Cardiac fibroblast (primary cell): ENCODE data around the gene RUNDC3A.
A peak's percentile ranks its signal among the peaks of the same experiment; 100 is the strongest.
"Not testable (repeated sequence)": the region's sequence is repeated elsewhere in the genome, so short reads cannot be mapped to it uniquely, and the experiment has no call there.

ENCODE experiments used
- DNase-seq, 2 donors: peaks; one replicate each; pipeline versions ENCODE4 v3.0.0 to v3.0.0-alpha.2; 2010; ENCODE audit warnings: low read depth in 2 of 2
- H3K4me3 ChIP-seq, 2 donors: replicated peaks in 1 of 2; 1 replicate in 1 of 2; 2 replicates in 1 of 2; pipeline ENCODE4 v1.5.1; 2011; ENCODE audit warnings: low read depth in 2 of 2, low read length in 2 of 2, mild to moderate bottlenecking in 2 of 2, moderate library complexity in 1 of 2
- TF ChIP-seq, protein P1 (sequence below): IDR thresholded peaks from one replicate; pipeline ENCODE4 v1.5.1; 2011; ENCODE audit warnings: low read depth, mild to moderate bottlenecking, low read length, inconsistent platforms

RUNDC3A gene

DNA sequence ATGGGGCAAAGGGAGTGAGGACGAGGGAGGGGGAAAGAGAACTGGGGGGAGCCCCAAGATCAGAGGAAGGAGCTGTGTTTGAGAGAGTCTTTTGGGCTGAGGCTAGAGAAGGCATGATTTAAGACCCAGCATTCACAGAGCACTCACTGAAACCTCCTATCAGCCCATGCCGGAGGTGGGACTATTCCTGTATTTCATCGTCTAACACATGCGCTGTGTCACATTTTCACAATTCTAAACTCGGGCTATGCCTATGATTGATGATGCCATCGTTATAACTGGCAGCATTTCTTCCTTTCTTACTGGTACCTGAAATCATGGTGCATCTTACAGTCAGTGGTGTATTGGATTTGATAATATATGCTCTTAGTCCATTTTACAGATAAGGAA is 51.7 kb downstream of the RUNDC3A start:
- H3K4me3 ChIP-seq: no peak overlapping the region
- TF ChIP-seq, protein P1, sequence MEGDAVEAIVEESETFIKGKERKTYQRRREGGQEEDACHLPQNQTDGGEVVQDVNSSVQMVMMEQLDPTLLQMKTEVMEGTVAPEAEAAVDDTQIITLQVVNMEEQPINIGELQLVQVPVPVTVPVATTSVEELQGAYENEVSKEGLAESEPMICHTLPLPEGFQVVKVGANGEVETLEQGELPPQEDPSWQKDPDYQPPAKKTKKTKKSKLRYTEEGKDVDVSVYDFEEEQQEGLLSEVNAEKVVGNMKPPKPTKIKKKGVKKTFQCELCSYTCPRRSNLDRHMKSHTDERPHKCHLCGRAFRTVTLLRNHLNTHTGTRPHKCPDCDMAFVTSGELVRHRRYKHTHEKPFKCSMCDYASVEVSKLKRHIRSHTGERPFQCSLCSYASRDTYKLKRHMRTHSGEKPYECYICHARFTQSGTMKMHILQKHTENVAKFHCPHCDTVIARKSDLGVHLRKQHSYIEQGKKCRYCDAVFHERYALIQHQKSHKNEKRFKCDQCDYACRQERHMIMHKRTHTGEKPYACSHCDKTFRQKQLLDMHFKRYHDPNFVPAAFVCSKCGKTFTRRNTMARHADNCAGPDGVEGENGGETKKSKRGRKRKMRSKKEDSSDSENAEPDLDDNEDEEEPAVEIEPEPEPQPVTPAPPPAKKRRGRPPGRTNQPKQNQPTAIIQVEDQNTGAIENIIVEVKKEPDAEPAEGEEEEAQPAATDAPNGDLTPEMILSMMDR: no peak
- no peak for DNase-seq

DNA sequence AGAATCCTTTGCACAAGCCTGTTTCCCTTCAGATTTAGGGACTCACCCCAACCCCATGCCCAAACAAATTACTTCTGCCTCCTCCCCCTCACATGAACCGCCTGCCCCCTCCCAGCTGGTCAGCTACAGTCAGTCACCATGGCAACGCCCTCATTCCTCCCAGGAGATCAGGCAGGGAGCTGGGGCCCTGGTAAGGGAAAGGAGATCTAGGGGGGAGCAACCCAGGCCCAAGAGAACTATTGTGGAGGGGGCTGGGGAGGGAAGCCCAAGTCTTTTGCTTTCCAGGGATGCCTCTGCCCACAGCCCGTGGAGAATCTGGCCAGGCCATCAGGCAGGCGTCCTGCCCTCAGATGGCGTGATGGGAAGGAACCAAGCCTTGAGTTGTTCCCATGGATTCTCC is 52.4 kb downstream of the RUNDC3A start:
- TF ChIP-seq, protein P1: no peak
- peak; percentile 51 to 71 for DNase-seq
- no peak overlapping the region for H3K4me3 ChIP-seq

DNA sequence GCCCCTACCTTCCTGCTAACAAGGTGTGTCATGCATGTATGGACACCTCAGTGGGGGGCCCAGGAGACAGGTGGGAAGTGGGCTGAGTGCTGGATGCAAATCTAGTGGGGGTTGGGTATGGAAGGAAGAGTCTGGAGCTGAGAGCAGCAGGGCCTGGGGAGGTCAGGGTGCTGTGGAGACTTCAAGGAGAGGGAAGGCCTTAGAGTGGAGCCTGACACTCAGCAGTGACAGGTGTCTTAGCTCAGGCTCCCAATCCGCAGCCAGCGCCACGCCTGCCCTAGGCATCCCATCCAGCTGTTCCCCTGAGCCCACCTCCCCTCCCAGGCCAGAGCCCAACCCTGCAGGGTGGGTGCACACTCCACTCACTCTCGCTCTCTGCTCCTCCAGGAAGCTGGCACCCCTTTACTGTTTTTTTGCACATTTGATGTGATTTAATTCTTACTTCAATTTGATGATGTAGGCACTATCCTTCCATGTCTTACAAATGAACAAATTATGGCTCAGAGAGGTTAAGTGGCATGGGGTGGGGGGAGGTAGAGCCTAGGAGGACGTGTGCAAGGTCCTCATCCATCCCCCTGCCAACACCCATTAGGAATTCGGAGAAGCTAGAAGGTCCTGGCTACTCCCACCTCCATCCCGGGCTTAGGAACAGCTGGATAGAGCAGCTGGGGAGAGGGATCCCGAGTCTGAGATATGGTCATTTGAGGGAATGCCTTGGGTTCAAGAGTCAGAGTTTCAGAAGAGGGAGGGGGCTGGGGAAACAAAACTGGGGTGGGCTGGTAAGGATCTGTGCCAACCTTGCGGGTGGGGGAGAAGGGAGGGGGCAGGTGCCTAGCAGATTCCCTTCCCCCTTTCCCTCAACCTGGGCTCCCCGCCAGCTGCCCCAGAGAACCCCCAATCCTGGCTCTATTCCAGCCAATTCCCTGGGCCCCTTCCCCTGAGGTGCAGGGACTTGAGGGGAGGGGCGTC is 53.2 kb downstream of the RUNDC3A start:
- DNase-seq: no peak
- no peak overlapping the region for H3K4me3 ChIP-seq
- TF ChIP-seq, protein P1: no peak

DNA sequence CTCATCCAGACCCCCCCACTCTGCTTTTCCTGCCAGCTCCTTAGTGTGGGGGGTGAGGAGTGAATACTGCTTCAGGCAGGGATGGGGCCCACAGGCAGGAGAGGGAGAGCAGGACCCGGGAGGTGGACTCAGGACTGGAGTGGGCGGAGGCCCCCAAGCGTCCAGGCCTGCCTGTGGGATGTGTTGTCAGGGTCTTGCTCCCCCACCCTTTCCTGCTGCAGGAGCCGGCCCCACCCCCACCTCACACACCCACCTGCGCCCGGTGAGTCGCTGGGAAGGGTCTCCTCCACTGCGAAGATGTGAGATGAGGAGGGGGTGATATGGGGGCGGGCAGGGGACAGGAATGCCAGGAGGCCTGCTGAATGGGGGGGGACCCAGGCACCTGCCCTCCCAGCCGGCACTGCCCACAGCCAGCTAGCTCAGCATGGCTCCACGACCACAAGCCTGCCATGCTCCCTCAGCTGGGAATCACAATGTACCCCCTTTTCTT is 54.1 kb downstream of the RUNDC3A start:
- no peak for DNase-seq
- H3K4me3 ChIP-seq: peak overlapping the region; percentile 68 to 76
- TF ChIP-seq, protein P1: no peak

DNA sequence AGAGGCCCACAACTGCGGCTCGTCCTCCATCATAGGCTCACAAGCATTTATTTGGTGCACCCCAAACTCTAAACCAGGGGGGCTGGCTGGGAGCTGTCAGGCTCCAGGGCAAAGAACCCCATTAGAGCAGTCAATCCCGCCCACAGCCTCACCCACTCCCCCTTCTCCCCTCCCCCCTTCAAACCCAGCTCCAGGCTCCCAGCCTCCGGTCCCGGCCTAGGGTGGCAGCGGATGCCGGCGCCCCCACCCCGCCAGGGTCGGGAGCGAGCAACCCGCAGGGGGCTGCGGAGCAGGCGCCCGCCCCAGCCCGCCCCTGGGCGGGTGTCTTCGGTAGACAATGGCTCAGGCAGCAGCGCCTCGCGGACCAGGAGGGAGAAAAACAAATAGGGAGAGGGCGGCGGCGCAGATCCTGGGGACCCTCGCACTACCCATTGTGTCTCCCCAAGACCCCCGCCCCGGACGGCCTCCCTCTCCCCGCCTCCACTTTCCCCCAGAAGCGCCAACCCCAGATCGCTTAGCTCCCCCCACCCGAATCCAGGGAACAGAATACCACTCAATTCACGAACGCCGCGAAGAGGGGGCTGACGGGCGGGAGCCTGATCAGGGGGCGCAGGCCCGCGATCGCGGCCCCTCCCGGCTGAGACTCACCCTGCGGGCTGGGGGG is 54.7 kb downstream of the RUNDC3A start:
- TF ChIP-seq, protein P1: no peak
- no peak for DNase-seq
- H3K4me3 ChIP-seq: peak overlapping the region; percentile 68 to 76

DNA sequence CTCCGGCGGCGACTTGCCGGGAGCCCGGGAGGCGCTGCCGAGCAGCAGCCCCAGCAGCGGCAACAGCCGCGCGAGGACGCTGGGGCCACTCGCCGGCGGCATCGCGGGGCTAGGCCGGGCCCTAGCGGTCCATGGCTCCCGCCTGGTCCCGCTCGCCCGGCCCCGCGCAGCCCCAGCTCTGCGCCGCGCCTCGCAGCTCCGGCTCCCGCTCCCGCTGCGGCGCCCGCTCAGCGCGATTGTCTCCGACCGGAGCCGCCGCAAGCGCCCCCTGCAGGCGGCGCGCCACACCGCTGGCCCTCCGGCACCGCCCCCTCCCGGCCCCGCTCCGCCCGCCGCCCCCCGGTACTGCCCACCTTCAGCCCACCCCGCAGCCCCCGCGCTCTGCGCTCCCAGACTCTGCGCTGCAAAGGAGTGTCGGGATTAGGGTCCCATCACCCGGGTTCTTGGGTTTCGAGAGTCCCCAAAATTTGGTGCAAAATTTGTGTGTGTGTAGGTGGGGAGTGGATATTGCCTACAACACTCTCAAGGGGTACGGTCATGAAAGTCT is 55.3 kb downstream of the RUNDC3A start, which contains the start of gene FAM171A2:
Gene FAM171A2 (minus strand): TSS at position 241 of the 547 bp plus-strand sequence. CDS start 139 bp downstream, at position 102.
- H3K4me3 ChIP-seq: peak within 1 kb of the TSS; percentile 68 to 76
- DNase-seq: peak; percentile 35 to 64
- TF ChIP-seq, protein P1: peak; percentile 12

DNA sequence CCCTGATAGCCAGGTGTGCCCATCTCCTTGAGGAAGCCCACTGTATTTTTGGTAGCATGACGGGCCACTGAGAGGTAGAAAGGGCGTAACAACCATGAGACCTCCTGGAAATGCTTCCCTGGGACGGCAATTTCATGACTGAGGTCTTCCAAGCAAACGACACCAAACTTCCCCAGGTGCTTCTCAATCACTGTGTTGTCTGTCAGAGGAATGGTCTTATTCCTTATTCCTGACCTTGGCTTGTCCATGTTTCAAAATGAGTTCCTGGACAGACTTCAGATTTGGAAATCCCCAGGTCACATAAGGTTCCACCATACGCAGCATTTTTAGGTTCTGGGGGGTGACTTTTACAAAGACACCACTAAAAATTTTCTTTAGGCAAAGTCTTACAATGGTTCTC is 56.6 kb downstream of the RUNDC3A start:
- not testable (repeated sequence) for H3K4me3 ChIP-seq

More for the DNA sequence above, 56.6 kb downstream of the RUNDC3A start:
- DNase-seq: not testable (repeated sequence)
